Smooth muscle cell (in vitro differentiated cells): ENCODE data around the gene CCDC187. TPM values are rescaled to one million over a fixed set of nuclear protein-coding genes. Genes with fewer than 3 reads are reported as not detected.

Experiments
- DNase-seq: peaks from one replicate; lab custom pipeline; 2025; ENCODE audit not compliant: unreplicated experiment; lab: John Stamatoyannopoulos, UW
- H2AFZ ChIP-seq: fragments of 200-600 bp; sonication (generic); 2 replicates; pipeline ENCODE4 v1.6.0; 2016; ENCODE audit warnings: antibody characterized with exemption, low read depth, mild to moderate bottlenecking
- H3F3A ChIP-seq: fragments of 200-600 bp; sonication (generic); 2 replicates; pipeline ENCODE4 v1.6.0; 2017; ENCODE audit warnings: antibody characterized with exemption, low read depth
- H3K27ac ChIP-seq: fragments of 200-600 bp; sonication (generic); 2 replicates; pipeline ENCODE4 v1.5.1; 2016; ENCODE audit warnings: low read depth, mild to moderate bottlenecking
- H3K27me3 ChIP-seq: fragments of 200-600 bp; sonication (generic); 2 replicates; pipeline ENCODE4 v1.6.1; 2016; ENCODE audit warnings: low read depth, mild to moderate bottlenecking
- H3K36me3 ChIP-seq: fragments of 200-600 bp; sonication (generic); 2 replicates; pipeline ENCODE4 v1.5.1; 2016; ENCODE audit warnings: low read depth
- H3K4me1 ChIP-seq: fragments of 200-600 bp; sonication (generic); 2 replicates; pipeline ENCODE4 v1.5.1; 2016; ENCODE audit warnings: low read depth
- H3K4me2 ChIP-seq: fragments of 200-600 bp; sonication (generic); 2 replicates; pipeline ENCODE4 v1.6.0; 2016; ENCODE audit warnings: mild to moderate bottlenecking
- H3K4me3 ChIP-seq: fragments of 200-600 bp; sonication (generic); 2 replicates; pipeline ENCODE4 v1.5.1; 2016; ENCODE audit warnings: mild to moderate bottlenecking
- H3K79me2 ChIP-seq: fragments of 200-600 bp; sonication (generic); 2 replicates; pipeline ENCODE4 v1.6.0; 2016; ENCODE audit warnings: low read depth, mild to moderate bottlenecking
- H3K9ac ChIP-seq: fragments of 200-600 bp; sonication (generic); 2 replicates; pipeline ENCODE4 v1.6.0; 2016; ENCODE audit warnings: low read depth
- H3K9me3 ChIP-seq: fragments of 200-600 bp; sonication (generic); replicated peaks from 2 replicates; pipeline ENCODE4 v1.5.1; 2016; ENCODE audit warnings: low read depth
- H4K20me1 ChIP-seq: fragments of 200-600 bp; sonication (generic); 2 replicates; pipeline ENCODE4 v1.6.0; 2016; ENCODE audit warnings: low read depth
- CTCF ChIP-seq: fragments of 200-600 bp; sonication (generic); IDR thresholded peaks from 2 replicates; pipeline ENCODE4 v1.5.1; 2017; ENCODE audit warnings: borderline replicate concordance, mild to moderate bottlenecking, antibody characterized with exemption; ENCODE audit not compliant: insufficient read depth, poor library complexity, severe bottlenecking
- WGBS: methylation state at CpG from one replicate; pipeline ENCODE4 v1.1.7; 2016; ENCODE audit warnings: low lambda C conversion rate; 5-methylcytosine and 5-hydroxymethylcytosine counted together
- polyA plus RNA-seq: library from polyadenylated mRNA; unstranded; fragments of >200 nt; fragmentation: Nextera tagmentation; extraction: Ambion mirVana; gene quantifications from 2 replicates; pipeline ENCODE4 v1.2.1, GENCODE V29; 2016
- total RNA-seq: library from RNA; depleted of rRNA; stranded (reverse); fragments of >200 nt; gene quantifications from 2 replicates; pipeline ENCODE4 v1.2.3, GENCODE V29; 2014

Gene CCDC187
- total and polyA plus RNA-seq, 2 experiments from 2014 or later: 0.10 TPM; not detected in 1

- no peaks in the 10 kb centered on the region for H3K4me1 ChIP-seq
- no peaks in the 10 kb centered on the region for H3K79me2 ChIP-seq
- TF ChIP-seq CTCF: no peak
- H3K4me3 ChIP-seq: no peak overlapping the region
- H4K20me1 ChIP-seq: no peaks in the 10 kb centered on the region
- no peak overlapping the region for H3K4me2 ChIP-seq
- H2AFZ ChIP-seq: no peak overlapping the region
- H3K9ac ChIP-seq: no peak overlapping the region
- no peaks in the 10 kb centered on the region for H3K36me3 ChIP-seq
- H3K27ac ChIP-seq: no peak overlapping the region
- H3F3A ChIP-seq: no peaks in the 10 kb centered on the region
- H3K9me3 ChIP-seq: no peaks in the 10 kb centered on the region
- no peak for DNase-seq
- no peaks in the 10 kb centered on the region for H3K27me3 ChIP-seq
- 87% methylated on average over 22 of the region's 22 CpGs for WGBS
Measured at GRCh38 chr9:136291306-136292025, 12.4 kb downstream of the CCDC187 start.

- no peak for DNase-seq
- no peak overlapping the region for H2AFZ ChIP-seq
- TF ChIP-seq CTCF: no peak
- no peak overlapping the region for H3K4me3 ChIP-seq
- H3K4me2 ChIP-seq: no peak overlapping the region
- 93% methylated on average over 24 of the region's 31 CpGs for WGBS
- H3K79me2 ChIP-seq: no peaks in the 10 kb centered on the region
- no peaks in the 10 kb centered on the region for H4K20me1 ChIP-seq
- H3K27ac ChIP-seq: no peak overlapping the region
- H3K9ac ChIP-seq: no peak overlapping the region
- no peaks in the 10 kb centered on the region for H3K36me3 ChIP-seq
- no peaks in the 10 kb centered on the region for H3K27me3 ChIP-seq
- H3F3A ChIP-seq: no peaks in the 10 kb centered on the region
- no peaks in the 10 kb centered on the region for H3K9me3 ChIP-seq
- no peaks in the 10 kb centered on the region for H3K4me1 ChIP-seq
Measured at GRCh38 chr9:136290508-136291000, 13.3 kb downstream of the CCDC187 start.

- TF ChIP-seq CTCF: no peak
- no peak for DNase-seq
- Histone ChIP-seq H3K79me2 (no peaks in the 10 kb centered on the region), H3K4me2 (no peak overlapping the region), H3K36me3 (no peaks in the 10 kb centered on the region), H3K9me3 (no peaks in the 10 kb centered on the region), H3F3A (no peaks in the 10 kb centered on the region), H4K20me1 (no peaks in the 10 kb centered on the region), H3K4me1 (no peaks in the 10 kb centered on the region), H2AFZ (no peak overlapping the region), H3K4me3 (no peak overlapping the region), H3K9ac (no peak overlapping the region), H3K27me3 (no peaks in the 10 kb centered on the region), H3K27ac (no peak overlapping the region)
- whole genome bisulfite sequencing: 88% methylated on average over 30 of the region's 30 CpGs
Measured at GRCh38 chr9:136289651-136290507, 14.0 kb downstream of the CCDC187 start.
